HCT116 (cell line): ENCODE measurements around the gene SCRG1. TPM values are rescaled to one million over a fixed set of nuclear protein-coding genes. Genes with fewer than 3 reads are reported as not detected.

ENCODE experiments used
- ATAC-seq: fragments of 200-7000 bp; cut with Tn5 transposase; 2 replicates; pipeline ENCODE4 v1.9.1; 2020; ENCODE audit warnings: mild to moderate bottlenecking, moderate library complexity
- BruUV-seq: library from RNA; stranded (reverse); fragments of 400-500 nt; replicated peaks from 2 replicates; lab custom pipeline; 2021; lab: Mats Ljungman, UMichigan
- CTCF ChIA-PET: fragments of 300-600 bp; sonication (Branson Sonifier 250); formaldehyde crosslinking; loops from one replicate; lab custom pipeline; 2021; ENCODE audit warnings: antibody characterized with exemption; lab: Charles Lee
- POLR2A ChIA-PET: fragments of 300-600, 350-600 bp; sonication (Branson Sonifier 250); formaldehyde crosslinking; loops from one replicate; lab custom pipeline; 2021; ENCODE audit warnings: antibody characterized with exemption; lab: Charles Lee
- RAD21 ChIA-PET, 2 experiments: fragments of 300-600 bp; sonication (Branson Sonifier 250); formaldehyde crosslinking; loops; one replicate each; lab custom pipeline; 2023; ENCODE audit warnings: low total read pairs in 2 of 2; ENCODE audit not compliant: uncharacterized antibody in 2 of 2, unreplicated experiment in 2 of 2, low non-redundant PET in 1 of 2; lab: Charles Lee
- DNase-seq: peaks from one replicate; pipeline ENCODE4 v3.0.0-alpha.2; 2010; ENCODE audit warnings: low read depth, low spot score
- H2AFZ ChIP-seq: fragments of 200-600 bp; shearing (Covaris generic), sonication (generic); 2 replicates; pipeline ENCODE4 v1.6.1; 2017; ENCODE audit warnings: low read depth, mixed run types, mixed read lengths, antibody characterized with exemption, low read length; ENCODE audit not compliant: poor library complexity, severe bottlenecking
- H3K27ac ChIP-seq: 2 replicates; pipeline ENCODE4 v1.5.1; 2012; ENCODE audit warnings: low read depth, low read length
- H3K27me3 ChIP-seq: fragments of 200-600 bp; sonication (generic); 2 replicates; pipeline ENCODE4 v1.6.1; 2016; ENCODE audit warnings: mixed run types, low read length, mixed read lengths; ENCODE audit not compliant: insufficient read depth
- H3K36me3 ChIP-seq, 2 experiments: fragments of 200-500 bp in 1 of 2; fragments of 200-600 bp in 1 of 2; sonication (Bioruptor generic) in 1 of 2; sonication (generic) in 1 of 2; 2 replicates each; pipeline versions ENCODE4 v1.5.1 to v1.6.1; 2014 to 2016; ENCODE audit warnings: low read length in 2 of 2, inconsistent platforms in 1 of 2, mixed read lengths in 1 of 2, mixed run types in 1 of 2; ENCODE audit not compliant: insufficient read depth in 2 of 2, control insufficient read depth in 1 of 2
- H3K4me1 ChIP-seq, 2 experiments: fragments of 200-600 bp in 1 of 2; sonication (generic) in 1 of 2; 2 replicates each; pipeline versions ENCODE4 v1.5.1 to v1.6.1; 2012 to 2017; ENCODE audit warnings: low read length in 2 of 2, inconsistent platforms in 1 of 2, mild to moderate bottlenecking in 1 of 2, mixed read lengths in 1 of 2, mixed run types in 1 of 2, moderate library complexity in 1 of 2; ENCODE audit not compliant: insufficient read depth in 2 of 2, control insufficient read depth in 1 of 2
- H3K4me2 ChIP-seq: fragments of 200-600 bp; sonication (generic); 2 replicates; pipeline ENCODE4 v1.6.1; 2017; ENCODE audit warnings: mixed run types, low read length, mixed read lengths
- H3K4me3 ChIP-seq, 2 experiments: fragments of 200-600 bp in 1 of 2; sonication (generic) in 1 of 2; replicated peaks in 1 of 2; 2 replicates each; pipeline ENCODE4 v1.5.1; 2011 to 2016; ENCODE audit warnings: low read length in 2 of 2, control low read depth in 1 of 2, low read depth in 1 of 2, mild to moderate bottlenecking in 1 of 2, mixed read lengths in 1 of 2, mixed run types in 1 of 2
- H3K79me2 ChIP-seq: fragments of 200-600 bp; sonication (generic); 2 replicates; pipeline ENCODE4 v1.6.1; 2017; ENCODE audit warnings: mild to moderate bottlenecking, mixed run types, low read length, moderate library complexity, mixed read lengths; ENCODE audit not compliant: insufficient read depth
- H3K9ac ChIP-seq: fragments of 200-600 bp; sonication (generic); 2 replicates; pipeline ENCODE4 v1.6.1; 2016; ENCODE audit warnings: low read length, mixed read lengths
- H3K9me2 ChIP-seq: fragments of 200-600 bp; sonication (generic), shearing (Covaris generic); 2 replicates; pipeline ENCODE4 v1.6.1; 2017; ENCODE audit warnings: mixed run types, mild to moderate bottlenecking, moderate library complexity; ENCODE audit not compliant: insufficient read depth
- H3K9me3 ChIP-seq, 2 experiments: fragments of 200-500 bp in 1 of 2; fragments of 200-600 bp in 1 of 2; sonication (Bioruptor generic) in 1 of 2; sonication (generic) in 1 of 2; 2 replicates each; pipeline ENCODE4 v1.6.1; 2014 to 2017; ENCODE audit warnings: low read length in 2 of 2, mixed read lengths in 2 of 2, inconsistent platforms in 1 of 2, low read depth in 1 of 2, mild to moderate bottlenecking in 1 of 2, mixed run types in 1 of 2, moderate library complexity in 1 of 2; ENCODE audit not compliant: control insufficient read depth in 1 of 2, insufficient read depth in 1 of 2
- H4K20me1 ChIP-seq: fragments of 200-600 bp; sonication (generic), shearing (Covaris generic); 2 replicates; pipeline ENCODE4 v1.6.1; 2017; ENCODE audit warnings: mixed run types, mild to moderate bottlenecking, moderate library complexity; ENCODE audit not compliant: insufficient read depth
- ATF3 ChIP-seq: IDR thresholded peaks from 2 replicates; pipeline ENCODE4 v1.6.1; 2012
- CEBPB ChIP-seq: IDR thresholded peaks from 2 replicates; pipeline ENCODE4 v1.6.1; 2012; ENCODE audit warnings: low read depth
- CTCF ChIP-seq, 3 experiments: fragments of 200-600 bp in 1 of 3; sonication (generic) in 1 of 3; IDR thresholded peaks in 2 of 3; conservative IDR thresholded peaks in 1 of 3; 2 replicates each; pipeline ENCODE4 v1.5.1; 2012 to 2017; ENCODE audit warnings: low read depth in 2 of 3, low read length in 2 of 3, antibody characterized with exemption in 1 of 3, borderline replicate concordance in 1 of 3, control low read depth in 1 of 3, mild to moderate bottlenecking in 1 of 3, mixed read lengths in 1 of 3, mixed run types in 1 of 3, moderate library complexity in 1 of 3; ENCODE audit not compliant: insufficient read depth in 1 of 3
- EGR1 ChIP-seq: IDR thresholded peaks from 2 replicates; pipeline ENCODE4 v1.6.1; 2012; ENCODE audit warnings: low read depth
- ELF1 ChIP-seq: IDR thresholded peaks from 2 replicates; pipeline ENCODE4 v1.6.1; 2012; ENCODE audit warnings: low read depth, borderline replicate concordance
- EZH2 ChIP-seq: fragments of 200-600 bp; sonication (generic); IDR thresholded peaks from 2 replicates; pipeline ENCODE4 v1.6.1; 2017; ENCODE audit warnings: antibody characterized with exemption, mixed run types
- EZH2phosphoT487 ChIP-seq: fragments of 200-600 bp; IDR thresholded peaks from 2 replicates; pipeline ENCODE4 v1.6.1; 2018; ENCODE audit warnings: antibody characterized with exemption, borderline replicate concordance
- FOSL1 ChIP-seq: IDR thresholded peaks from 2 replicates; pipeline ENCODE4 v1.6.1; 2012; ENCODE audit warnings: low read depth
- MAX ChIP-seq: IDR thresholded peaks from 2 replicates; pipeline ENCODE4 v1.6.1; 2012
- POLR2A ChIP-seq: IDR thresholded peaks from 2 replicates; pipeline ENCODE4 v1.7.0; 2011; ENCODE audit warnings: borderline replicate concordance; ENCODE audit not compliant: insufficient read depth, insufficient read length; ENCODE audit errors: extremely low read depth
- POLR2AphosphoS5 ChIP-seq: IDR thresholded peaks from 2 replicates; pipeline ENCODE4 v1.6.1; 2011; ENCODE audit warnings: mild to moderate bottlenecking, low read depth, low read length, moderate library complexity
- REST ChIP-seq: IDR thresholded peaks from 2 replicates; pipeline ENCODE4 v1.6.1; 2012; ENCODE audit warnings: low read depth
- SIN3A ChIP-seq: IDR thresholded peaks from 2 replicates; pipeline ENCODE4 v1.6.1; 2012; ENCODE audit warnings: low read depth
- SP1 ChIP-seq: IDR thresholded peaks from 2 replicates; pipeline ENCODE4 v1.6.1; 2012; ENCODE audit warnings: low read depth
- SRF ChIP-seq: IDR thresholded peaks from 2 replicates; pipeline ENCODE4 v1.6.1; 2012; ENCODE audit warnings: low read depth
- TCF7L2 ChIP-seq: IDR thresholded peaks from 2 replicates; pipeline ENCODE4 v1.7.0; 2011; ENCODE audit warnings: borderline replicate concordance, inconsistent platforms; ENCODE audit not compliant: insufficient read depth, insufficient read length; ENCODE audit errors: extremely low read depth
- YY1 ChIP-seq: IDR thresholded peaks from 2 replicates; pipeline ENCODE4 v1.6.1; 2011; ENCODE audit warnings: low read length, low read depth, moderate library complexity, mild to moderate bottlenecking; ENCODE audit not compliant: insufficient replicate concordance; ENCODE audit errors: extremely low read depth
- ZBTB33 ChIP-seq: IDR thresholded peaks from 2 replicates; pipeline ENCODE4 v1.6.1; 2011; ENCODE audit warnings: mild to moderate bottlenecking, low read length, moderate library complexity; ENCODE audit not compliant: insufficient replicate concordance; ENCODE audit errors: extremely low read depth
- ZFX ChIP-seq: fragments of 450-650 bp; IDR thresholded peaks from 2 replicates; pipeline ENCODE4 v1.6.1; 2017
- ZNF274 ChIP-seq: fragments of 200-500 bp; sonication (Bioruptor generic); IDR thresholded peaks from 2 replicates; pipeline ENCODE4 v1.6.1; 2014; ENCODE audit warnings: mild to moderate bottlenecking, low read depth, low read length, inconsistent platforms
- intact Hi-C: fragments of 100-400 bp; cut with micrococcal nuclease; formaldehyde crosslinking; loops from 2 replicates; pipeline ENCODE4 v1.10.0; 2022
- total RNA-seq: library from RNA; stranded (reverse); gene quantifications from one replicate; pipeline ENCODE4 v1.2.1, GENCODE V29; 2021; ENCODE audit not compliant: unreplicated experiment

The SCRG1 gene
- total RNA-seq, 1 experiment from 2014 or later: not detected

- Histone ChIP-seq H3K9ac (no peak overlapping the region), H3K4me3 (no peak overlapping the region), H3K27me3 (no peaks in the 10 kb centered on the region), H3K27ac (no peak overlapping the region), H3K9me2 (no peaks in the 10 kb centered on the region), H4K20me1 (no peaks in the 10 kb centered on the region), H3K9me3 (no peaks in the 10 kb centered on the region), H2AFZ (no peak overlapping the region), H3K4me1 (no peaks in the 10 kb centered on the region), H3K4me2 (no peak overlapping the region), H3K79me2 (no peaks in the 10 kb centered on the region), H3K36me3 (no peaks in the 10 kb centered on the region)
- RAD21 ChIA-PET: interaction anchor here in 1 of 2 experiments (0.7 kb wide), 1 partner anchor 396 kb away, joined by 7 read pairs; no protein-coding TSS in a partner anchor
- no peak for DNase-seq
- CTCF ChIA-PET: interaction anchor here (1.5 kb wide), 1 partner anchor 10 kb away, joined by 4 read pairs; no protein-coding TSS in a partner anchor
- POLR2A ChIA-PET: no interaction called here
- no peak for ATAC-seq
- BruUV-seq: no TSS peak
- TF ChIP-seq FOSL1 (no peak), SRF (no peak), POLR2A (no peak), EGR1 (no peak), EZH2 (no peak), EZH2phosphoT487 (no peak), ATF3 (no peak), CTCF (IDR thresholded peaks at IDR 0.05 in 2 of 3, conservative IDR thresholded peaks at IDR 0.05 in 1 of 3; ENCODE audit: borderline replicate concordance in 1 of 3, insufficient read depth in 1 of 3, low read depth in 2 of 3, low read length in 2 of 3) (no peak), TCF7L2 (no peak), SIN3A (no peak), ZFX (no peak), ELF1 (no peak), CEBPB (no peak), REST (no peak), YY1 (no peak), MAX (no peak), ZBTB33 (no peak), SP1 (no peak), ZNF274 (no peak), POLR2AphosphoS5 (no peak)
- TF ChIP-seq, all 23 proteins: peak for 0
- intact Hi-C loops: no loop called here
Measured at GRCh38 chr4:173410079-173410478, 11.2 kb upstream of the SCRG1 start.
